ENCODE results near the gene EREG. TPM values are rescaled to one million over a fixed set of nuclear protein-coding genes. Genes with fewer than 3 reads are reported as not detected.

The EREG gene
- total RNA-seq, 2 donors from 2014 or later, result 5.0 to 6.4 TPM

GRCh38 chr4:74408639-74409038 is 43.7 kb downstream of the EREG start:
- intact Hi-C loops (cut with DNase I, micrococcal nuclease), result no loop called here
- ATAC-seq (no peak), DNase-seq (no peak)

DNA sequence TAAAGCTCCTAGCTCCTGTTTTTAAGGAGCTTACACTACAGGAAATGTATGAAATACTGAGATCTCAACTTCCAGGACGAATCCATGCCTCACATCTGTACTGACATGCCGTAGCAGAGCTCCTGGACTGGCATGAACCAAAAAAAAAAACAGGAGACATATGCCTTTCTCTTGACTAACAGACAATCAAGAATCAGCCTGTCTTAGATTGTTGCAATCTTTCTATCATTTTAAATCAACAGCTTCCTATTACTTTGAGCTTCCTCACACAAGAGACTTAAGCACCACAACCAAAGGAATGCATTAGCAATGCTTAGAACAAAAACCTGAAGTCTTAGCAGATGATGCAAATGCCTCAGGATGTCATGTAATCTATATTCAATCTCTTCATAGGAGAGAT is 45.3 kb downstream of the EREG start:
- intact Hi-C loops (cut with DNase I, micrococcal nuclease), result no loop called here

DNA sequence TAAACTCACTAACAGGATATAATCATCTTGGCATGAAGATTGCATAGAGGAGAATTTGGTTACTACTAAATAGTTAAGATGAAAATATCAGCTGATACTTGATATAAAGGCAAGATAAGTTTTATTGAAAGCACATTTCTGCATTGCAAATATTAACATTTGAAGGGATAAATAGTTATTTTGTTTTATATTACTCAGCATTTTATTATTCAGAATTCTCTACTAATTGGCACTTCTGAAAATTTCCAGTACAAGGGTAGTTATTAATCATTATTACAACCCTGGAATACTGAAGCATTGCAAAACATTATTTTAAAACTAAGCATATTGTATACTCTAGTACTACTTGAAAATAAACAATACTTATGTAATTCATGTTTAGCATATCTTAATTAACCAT is 47.3 kb downstream of the EREG start:
- no peak for ATAC-seq
- intact Hi-C loops (cut with DNase I, micrococcal nuclease), result no loop called here
- no peak for DNase-seq

More for the DNA sequence above, 45.3 kb downstream of the EREG start:
- ATAC-seq (no peak), DNase-seq (no peak)

- DNase-seq, result no peak
- ATAC-seq, result no peak
- intact Hi-C loops (cut with DNase I, micrococcal nuclease), result no loop called here
These were observed 48.3 kb downstream of the EREG start for GRCh38 chr4:74413265-74413664.

GRCh38 chr4:74414149-74414809 is 49.3 kb downstream of the EREG start:
- no peak for DNase-seq
- intact Hi-C loops (cut with DNase I, micrococcal nuclease), result no loop called here
- no peak for ATAC-seq

GRCh38 chr4:74415602-74416300 is 50.8 kb downstream of the EREG start:
- DNase-seq, result no peak
- intact Hi-C loops (cut with DNase I, micrococcal nuclease), result no loop called here
- ATAC-seq, result no peak

- DNase-seq, result no peak
- ATAC-seq, result peak; percentile 65
- intact Hi-C loops (cut with DNase I, micrococcal nuclease), result no loop called here
These were observed 53.2 kb downstream of the EREG start for GRCh38 chr4:74418063-74418670.

- DNase-seq (no peak), ATAC-seq (no peak)
- intact Hi-C loops (cut with DNase I, micrococcal nuclease), result no loop called here
These were observed 55.9 kb downstream of the EREG start for GRCh38 chr4:74420863-74421262.

DNA sequence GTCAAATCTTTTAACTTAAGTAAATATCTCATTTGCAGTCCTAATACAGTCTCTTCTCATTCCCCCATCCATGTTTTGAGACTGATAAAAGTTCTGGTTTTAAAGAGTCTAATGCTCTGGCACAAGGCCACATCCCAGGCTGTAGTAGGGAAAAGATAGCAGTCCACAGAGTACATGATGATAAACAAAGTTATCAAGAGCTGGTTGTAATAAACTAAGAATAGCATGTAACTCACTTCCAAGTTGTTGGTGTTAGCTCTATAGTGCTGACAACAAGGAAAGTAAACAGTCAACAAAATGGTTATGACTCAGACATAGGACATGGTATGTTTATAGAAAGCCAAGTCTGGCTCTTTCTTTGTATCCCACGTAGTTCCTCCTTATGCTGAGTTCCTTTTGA is 58.2 kb downstream of the EREG start:
- ATAC-seq (peak; percentile 82), DNase-seq (no peak)
- intact Hi-C loops (cut with DNase I, micrococcal nuclease), result no loop called here

DNA sequence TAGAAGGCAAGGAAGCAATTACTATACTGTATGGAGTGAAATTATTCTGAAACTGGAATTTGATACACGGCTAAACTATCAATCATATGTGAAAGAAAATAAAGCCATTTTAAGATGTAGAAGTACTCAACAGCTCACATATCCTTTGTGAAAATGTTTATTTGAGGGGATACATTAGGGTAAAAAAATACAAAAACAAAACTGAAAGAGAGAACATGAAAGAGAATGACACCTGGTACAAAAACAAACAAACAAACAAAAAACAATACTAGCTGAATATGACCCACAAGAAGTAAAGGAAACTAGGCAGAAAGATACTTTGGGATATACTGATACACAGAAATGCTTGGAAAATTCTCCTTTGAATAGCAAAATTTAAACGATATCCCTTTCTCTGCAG is 59.2 kb downstream of the EREG start:
- intact Hi-C loops (cut with DNase I, micrococcal nuclease), result no loop called here
- ATAC-seq (no peak), DNase-seq (no peak)

- no peak for ATAC-seq
- intact Hi-C loops (cut with DNase I, micrococcal nuclease), result no loop called here
- DNase-seq, result no peak
These were observed 61.2 kb downstream of the EREG start for GRCh38 chr4:74426101-74426500.

GRCh38 chr4:74428276-74428675 is 63.3 kb downstream of the EREG start:
- ATAC-seq (no peak), DNase-seq (no peak)
- intact Hi-C loops (cut with DNase I, micrococcal nuclease), result no loop called here

DNA sequence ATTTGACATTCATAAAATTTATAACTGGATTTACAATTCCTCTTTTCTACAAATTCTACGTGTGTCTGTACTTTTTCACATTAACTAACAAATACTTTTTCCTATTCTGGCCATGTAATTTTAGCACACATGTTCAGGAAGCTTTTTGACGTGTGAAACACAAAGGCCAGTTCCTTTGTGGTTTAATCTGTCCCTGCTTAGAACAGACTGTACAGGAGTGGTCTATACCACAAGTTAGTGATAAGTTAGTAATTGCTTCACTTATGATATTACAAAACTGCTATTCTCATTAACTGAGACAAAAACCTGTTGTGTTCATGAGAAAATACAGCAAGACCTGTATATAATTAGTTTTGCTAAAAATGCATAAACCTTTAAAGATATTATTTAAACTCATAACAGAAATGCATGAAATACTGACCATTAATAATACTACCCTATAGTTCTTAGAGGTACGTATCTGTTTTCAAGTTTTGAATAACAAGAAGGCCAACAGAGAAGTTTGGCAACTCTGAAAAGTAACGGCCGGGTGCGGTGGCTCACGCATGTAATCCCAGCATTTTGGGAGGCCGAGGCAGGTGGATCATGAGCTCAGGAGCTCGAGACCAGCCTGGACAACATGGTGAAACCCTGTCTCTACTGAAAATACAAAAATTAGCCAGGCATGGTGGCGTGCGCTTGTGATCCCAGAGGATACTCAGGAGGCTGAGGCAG is 66.3 kb downstream of the EREG start:
- DNase-seq (no peak), ATAC-seq (no peak)
- intact Hi-C loops (cut with DNase I, micrococcal nuclease), result no loop called here

DNA sequence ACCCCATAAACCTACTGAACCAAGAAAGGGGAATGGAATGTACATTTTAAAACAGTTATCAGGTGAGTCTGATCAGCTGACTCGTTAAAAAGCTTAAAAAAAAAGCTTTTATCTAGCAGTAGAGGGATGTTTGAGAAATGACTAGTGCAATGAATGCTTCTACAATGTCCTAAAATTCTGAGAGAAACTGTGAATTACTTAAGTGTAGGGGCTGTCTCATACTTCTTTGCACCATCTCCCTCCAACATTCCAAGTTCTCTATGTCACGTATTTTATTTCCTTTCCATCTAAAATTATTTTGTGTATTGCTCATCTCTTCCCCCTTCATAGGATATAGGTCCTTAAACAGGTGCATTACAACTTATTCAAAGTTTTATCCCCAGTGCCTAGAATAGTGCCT is 68.1 kb downstream of the EREG start:
- intact Hi-C loops (cut with DNase I, micrococcal nuclease), result no loop called here
- no peak for DNase-seq
- ATAC-seq, result no peak

DNA sequence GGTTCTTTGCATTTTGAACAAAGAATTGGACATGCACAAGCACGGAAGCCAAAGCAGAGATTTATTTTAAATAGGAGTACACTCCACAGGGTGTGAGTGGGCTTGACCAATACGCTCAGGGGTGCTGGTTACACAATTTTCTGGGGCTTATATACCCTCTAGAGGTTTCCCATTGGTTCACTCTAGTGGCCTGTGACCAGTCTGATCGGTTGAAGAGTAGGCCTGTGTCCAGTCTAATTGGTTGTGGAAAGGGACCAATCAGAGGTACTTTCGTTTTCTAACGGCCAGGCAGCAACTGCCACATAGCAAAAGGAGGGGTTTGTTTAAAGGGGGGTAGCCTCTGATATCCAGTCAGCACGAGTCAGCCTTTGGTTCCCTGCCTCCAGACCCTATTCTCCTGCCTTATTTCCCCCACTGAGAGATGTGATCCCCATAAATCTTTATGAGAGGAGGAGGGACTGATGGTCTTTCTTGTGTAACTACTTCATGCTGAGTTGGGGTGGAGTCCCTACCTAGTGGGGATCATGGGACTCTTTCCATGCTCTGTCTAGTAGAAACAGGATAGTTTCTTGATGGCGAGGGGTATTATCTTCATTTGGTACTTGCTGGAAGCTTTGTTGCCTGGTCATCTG is 68.7 kb downstream of the EREG start:
- DNase-seq (no peak), ATAC-seq (no peak)
- intact Hi-C loops (cut with DNase I, micrococcal nuclease), result no loop called here

GRCh38 chr4:74435296-74435695 is 70.4 kb downstream of the EREG start:
- intact Hi-C loops (cut with DNase I, micrococcal nuclease), result no loop called here
- ATAC-seq (peak; percentile 37), DNase-seq (no peak)

GRCh38 chr4:74437866-74438265 is 72.9 kb downstream of the EREG start:
- ATAC-seq, result no peak

More at GRCh38 chr4:74437866-74438265, 72.9 kb downstream of the EREG start:
- no peak for DNase-seq
- intact Hi-C loops (cut with DNase I, micrococcal nuclease), result no loop called here

Data from left colon (tissue), 2 donors.